Stimulated activated CD4-positive, alpha-beta T cell treated with anti-CD3 and anti-CD28 coated beads, Interleukin-4, amount 100 ng/mL, for 24 hours (primary cell): ENCODE data around the gene LURAP1L.

ENCODE experiments used
- DNase-seq: peaks from one replicate; pipeline ENCODE4 v3.0.0-alpha.2; 2020

Gene LURAP1L

DNA sequence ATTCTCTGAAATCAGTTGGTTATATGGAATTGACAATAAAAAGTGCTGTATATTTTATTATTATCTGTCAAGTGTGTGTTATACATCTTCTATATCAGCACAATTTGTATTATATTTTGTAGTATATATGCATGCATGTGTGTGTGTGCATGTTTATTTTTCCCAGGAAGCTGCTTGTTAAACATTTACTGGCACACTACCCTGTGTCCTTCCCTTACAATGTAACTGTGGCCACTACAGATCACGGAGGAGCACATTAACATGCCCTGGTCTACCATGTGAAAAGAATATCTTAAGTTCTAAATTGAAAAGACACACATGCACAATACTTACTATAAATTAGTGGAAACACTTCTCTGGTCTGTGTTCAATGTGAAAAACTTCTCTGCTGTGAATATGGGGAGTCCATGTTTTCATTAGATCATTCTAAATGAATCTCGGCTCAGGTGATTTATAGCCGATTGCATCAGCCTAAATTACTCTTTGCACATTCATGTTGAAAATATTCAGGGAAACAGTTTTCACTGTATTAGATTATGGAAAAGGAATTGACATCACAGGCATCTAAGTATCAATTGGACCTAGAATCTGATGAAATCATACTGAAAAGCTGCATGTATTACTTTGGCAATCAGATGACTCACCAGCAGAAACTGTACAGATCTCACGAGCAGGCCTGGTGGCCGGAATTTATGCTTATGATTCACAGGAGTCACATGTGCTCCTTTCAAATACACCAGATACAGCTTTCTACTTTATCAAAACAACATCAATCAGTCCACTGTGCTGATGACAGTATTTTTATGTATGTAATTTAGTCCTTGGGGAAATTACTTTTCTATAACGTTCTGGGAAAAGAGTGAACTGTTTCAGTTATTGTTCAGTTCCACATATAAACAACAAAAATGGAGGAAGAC is 39.4 kb downstream of the LURAP1L start:
- DNase-seq, result no peak

DNA sequence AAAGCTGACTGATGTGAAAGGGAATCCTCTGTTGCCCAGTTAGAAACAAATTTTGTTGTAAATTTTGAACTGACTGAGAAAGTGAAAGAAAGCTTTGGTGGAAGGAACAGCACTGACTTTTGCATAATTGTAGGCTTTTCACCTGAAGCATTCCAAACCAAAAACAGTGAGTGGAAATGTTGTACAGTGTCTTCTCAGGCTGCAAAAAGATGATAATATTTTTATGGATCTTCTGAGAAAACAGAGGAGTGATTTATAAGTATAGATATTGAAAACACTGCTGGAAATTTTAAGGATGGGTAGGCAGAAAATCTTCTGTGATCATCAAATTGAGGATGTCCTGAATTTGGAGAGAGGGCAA is 40.0 kb downstream of the LURAP1L start:
- DNase-seq, result no peak

DNA sequence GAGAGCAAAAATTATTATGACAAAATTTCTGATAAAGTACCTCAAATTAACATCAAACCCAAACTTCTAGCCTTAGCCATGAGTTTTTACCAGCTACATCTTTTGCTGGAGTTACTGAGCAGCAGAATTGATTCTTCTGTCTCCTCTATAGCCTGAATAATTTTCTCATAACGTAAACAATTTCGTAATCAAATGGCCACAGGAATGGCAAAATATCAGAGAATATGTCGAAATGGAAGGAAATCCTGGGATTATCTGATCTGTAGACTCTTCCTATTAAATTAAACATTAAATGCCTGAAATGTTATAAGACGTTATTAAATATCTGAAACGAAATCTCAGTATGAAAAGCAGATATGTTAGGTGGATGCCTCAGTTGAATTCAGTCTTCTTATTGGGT is 41.1 kb downstream of the LURAP1L start:
- DNase-seq, result no peak

DNA sequence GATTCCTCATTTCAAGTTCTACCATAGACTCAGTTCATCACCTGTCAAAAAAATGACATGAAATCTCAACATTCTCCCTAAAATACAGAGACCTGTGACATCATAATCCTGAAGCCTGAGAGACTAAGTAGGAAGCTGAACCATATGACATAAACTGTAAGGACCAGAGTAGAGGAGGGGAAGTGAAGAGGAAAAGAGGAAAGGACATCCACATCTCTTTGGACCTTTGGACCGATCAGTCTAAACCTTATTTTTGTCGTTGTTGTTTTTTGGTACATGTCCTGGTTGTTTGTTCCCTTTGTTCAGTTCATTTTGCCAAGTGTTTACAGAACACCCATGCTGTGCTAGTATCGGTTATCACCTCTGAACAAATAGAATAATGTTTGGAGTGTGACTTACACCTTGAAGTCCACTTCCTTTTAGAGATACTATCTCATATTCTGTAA is 41.9 kb downstream of the LURAP1L start:
- no peak for DNase-seq

DNA sequence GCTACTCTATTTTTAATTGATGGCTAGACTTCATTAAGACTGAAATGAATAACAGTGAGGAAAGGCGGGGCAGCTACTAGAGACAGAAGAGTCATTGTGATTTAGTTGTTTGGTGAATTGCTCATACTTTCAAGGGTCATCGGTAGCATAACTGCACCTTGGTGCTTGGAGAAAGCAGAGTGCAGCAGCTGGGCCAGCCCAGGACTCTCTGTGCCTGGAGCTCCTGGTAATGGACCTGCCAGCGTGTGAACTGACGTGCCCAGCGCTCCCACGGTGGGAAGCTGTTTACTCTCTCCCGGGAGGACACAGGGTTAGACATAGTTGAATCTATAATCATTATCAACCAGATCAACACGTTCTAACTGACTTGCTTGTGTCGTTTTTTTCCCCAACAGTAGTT is 42.9 kb downstream of the LURAP1L start:
- no peak for DNase-seq

DNA sequence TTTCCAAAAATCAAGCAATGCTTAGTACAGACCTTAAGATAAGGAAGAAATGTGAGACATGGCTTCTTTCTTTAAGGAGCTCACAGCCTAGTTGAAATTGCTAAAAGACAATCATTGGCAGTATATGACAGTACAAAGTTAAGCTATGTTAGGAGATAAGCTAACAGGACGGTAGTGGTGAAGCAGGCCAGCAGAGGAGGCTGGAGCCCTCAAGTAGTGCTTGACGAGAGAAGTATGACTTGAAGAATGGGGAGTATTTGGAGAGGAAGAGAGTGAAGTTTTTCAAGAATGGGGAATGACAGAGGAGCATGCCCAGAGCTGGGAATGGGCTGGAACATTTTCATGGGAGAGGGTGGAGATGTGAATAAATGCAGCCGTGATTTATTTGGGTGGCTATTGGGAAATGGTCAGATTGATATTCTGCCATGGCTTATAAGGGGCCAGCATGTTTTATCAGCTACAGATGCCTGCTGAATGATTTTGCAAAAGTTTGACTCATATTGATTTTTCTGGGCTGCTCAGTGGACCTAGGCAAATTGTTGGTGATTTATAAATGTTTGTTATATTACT is 43.7 kb downstream of the LURAP1L start:
- no peak for DNase-seq

DNA sequence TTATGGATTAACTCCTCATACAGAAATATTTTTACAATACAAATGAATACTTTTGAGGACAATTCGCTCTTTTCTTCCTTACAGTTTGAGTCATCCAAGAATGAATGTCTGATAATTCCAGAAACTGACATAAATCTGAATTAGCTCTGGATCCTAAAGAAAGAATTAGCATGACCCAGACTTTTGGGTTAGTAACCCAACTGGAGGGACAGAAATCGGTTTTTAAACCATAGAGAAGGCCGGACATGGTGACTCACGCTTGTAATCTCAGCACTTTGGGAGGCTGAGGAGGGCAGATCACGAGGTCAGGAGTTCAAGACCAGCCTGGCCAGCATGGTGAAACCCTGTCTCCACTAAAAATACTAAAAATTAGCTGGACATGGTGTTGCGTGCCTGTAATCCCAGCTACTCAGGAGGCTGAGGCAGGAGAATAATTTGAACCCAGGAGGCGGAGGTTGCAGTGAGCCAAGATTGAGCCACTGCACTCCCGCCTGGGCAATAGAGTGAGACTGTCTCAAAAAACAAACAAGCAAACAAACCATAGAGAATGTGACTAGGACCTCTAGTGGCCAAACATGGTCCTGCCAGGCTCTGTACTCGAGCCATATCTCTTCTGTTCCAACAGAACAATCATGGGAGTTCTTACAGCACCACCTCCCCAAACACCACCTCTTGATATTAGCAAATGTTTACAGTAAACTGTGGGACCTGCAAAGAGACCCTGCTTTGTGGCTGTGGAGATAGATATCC is 44.8 kb downstream of the LURAP1L start:
- DNase-seq, result no peak

DNA sequence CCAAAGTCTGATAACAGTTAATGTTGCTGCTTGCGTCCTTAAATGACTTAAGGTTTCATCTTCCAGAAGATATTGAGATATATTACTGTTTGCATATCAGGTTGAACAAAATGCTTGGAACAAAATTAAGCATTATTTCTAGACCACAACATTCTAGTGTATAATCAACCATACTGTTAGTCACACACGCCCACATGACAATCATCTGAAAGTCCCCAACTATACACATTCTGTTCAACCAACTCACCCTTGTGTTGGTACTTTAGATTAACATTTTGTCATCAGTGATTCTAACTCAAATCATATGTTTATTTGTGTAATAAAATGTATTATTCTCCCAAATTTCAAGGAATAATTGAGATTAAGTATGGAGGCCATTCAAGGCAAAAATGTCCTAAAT is 47.3 kb downstream of the LURAP1L start:
- DNase-seq, result no peak

DNA sequence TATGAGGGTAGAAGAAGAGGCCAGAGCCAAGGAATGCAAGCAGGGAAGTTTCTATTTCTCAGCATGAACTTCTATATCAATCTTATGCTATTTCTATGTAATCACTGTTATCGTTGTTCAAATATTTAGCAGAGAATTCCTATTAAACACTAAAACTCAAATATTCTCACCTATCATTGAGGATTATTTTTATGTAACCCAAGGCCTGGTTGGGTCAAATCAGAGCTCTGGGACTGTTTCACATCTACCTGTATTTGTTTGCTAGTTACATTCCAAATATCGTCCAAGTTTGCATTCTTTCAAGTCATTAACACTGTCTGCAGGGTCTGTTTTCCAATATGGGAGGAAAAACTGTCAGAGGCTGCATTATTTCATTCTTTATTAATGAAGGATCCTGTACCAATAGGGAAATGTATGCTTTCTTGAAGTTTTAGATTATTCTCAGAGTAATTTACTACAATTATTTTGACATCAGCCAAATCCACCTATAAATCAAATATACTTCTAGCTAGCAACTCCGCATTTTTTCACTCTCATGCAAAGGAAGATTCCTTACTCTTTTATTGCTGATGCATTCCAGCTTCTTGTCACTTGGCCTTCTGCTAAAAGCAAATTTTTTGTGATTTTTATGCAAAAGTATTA is 52.2 kb downstream of the LURAP1L start:
- no peak for DNase-seq

DNA sequence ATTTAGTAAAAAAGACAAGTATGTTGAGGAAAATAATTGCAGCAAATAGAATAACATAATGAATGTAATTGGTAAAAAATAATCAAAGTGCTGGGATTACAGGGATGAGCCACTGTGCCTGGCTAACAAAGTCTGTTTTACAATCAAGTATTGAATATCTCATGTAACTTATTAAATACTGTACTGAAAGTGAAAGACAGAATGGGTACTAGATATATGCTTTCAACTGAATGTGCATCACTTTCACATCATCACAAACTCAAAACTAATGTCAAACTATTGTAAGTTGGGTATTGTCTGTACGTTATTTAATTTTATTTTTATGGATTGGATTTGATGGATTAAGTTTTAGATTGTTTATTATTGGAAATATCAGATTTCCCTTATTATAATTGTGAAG is 58.9 kb downstream of the LURAP1L start:
- DNase-seq, result no peak

DNA sequence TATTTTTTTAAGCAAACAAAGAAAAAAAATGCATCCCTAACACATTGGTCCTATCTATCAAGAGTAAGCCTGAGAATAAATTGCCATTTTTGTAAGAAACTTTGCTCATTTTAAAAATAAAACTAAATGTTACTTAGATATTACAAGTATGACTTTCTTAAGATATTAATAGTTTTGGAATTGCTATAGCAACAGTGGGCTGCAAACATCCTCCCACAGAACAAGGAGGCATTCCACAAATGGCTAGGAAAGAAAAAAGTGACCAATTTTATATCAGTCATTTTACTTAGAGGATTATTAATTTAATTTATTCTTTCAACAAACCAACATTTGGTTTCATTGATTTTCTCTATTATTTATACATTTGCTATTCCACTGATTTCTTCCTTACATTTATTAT is 63.7 kb downstream of the LURAP1L start:
- no peak for DNase-seq

DNA sequence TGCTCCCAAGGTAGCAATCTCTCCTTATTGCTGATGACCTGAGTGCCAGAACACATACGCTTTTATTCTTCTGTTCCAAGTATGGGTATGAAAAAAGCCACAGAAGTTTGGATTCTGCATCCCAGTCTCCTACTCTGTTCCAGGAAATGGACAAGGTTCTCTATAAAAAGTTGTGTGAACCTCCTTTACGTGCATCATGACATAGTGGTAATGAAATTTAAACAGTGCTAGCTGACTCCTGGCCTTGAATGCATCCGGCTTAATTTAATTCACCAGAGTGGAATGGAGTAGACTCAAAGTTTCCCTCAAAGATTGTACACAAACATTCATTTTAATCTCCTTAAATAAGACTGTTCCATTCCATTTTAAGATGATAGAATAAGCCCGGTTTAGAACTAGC is 68.9 kb downstream of the LURAP1L start:
- no peak for DNase-seq

DNA sequence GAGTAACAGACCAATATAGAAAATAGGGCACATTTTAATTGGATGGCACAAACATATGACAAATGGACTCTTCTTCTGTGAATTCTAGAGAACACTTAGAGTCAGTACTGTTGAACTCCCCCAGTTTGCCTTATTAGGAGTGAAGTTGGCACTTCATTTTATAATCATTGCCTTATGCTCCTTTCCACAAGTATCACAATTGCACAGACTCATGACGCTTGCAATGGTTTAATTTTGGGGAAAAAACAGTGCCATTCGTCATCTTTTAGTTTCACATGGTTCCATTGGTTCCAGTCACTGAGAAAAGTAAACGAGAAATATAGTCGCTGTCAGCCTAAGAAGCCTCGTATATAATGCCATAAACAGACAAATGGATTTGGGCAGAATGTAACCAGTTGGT is 71.2 kb downstream of the LURAP1L start:
- no peak for DNase-seq

DNA sequence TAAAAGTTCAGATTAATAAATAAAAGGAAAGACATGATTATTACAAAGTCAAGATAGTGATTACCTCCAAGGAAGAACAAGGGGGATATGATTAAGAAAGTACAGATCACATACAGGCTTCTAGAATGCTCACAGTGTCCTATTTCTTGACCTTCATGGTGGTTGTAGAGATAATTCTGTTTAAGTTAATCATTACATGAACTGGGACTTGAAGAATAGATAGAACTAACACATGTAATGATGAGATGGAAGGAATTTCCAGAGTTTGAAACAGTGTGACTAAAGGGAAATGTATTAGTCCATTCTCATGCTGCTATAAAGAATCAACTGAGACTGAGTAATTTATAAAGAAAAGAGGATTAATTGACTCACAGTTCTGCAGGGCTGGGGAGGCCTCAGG is 72.7 kb downstream of the LURAP1L start:
- no peak for DNase-seq

DNA sequence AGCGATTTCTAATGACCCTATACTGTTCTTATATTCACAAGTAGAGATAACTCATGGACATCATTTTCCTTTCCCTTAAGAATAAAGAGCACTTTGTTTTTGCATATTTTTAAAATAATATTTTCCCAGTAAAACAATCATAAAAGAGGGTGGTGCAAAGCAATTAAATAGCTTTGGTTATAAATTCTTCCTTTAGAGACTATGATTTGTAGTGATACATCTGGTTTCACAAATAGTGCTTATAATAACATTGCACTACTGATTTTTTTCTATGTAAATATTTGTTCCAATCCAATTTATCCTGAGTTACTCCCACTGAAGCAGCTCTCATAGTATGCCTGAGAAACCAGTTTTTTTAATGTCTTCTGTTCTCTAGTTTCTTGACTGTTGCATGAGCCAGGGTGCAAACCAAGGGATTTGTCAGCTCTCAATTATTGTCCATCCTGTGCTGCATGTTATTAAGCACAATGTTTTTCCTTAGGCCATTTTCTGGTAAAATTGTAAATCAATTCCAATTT is 74.7 kb downstream of the LURAP1L start:
- no peak for DNase-seq

DNA sequence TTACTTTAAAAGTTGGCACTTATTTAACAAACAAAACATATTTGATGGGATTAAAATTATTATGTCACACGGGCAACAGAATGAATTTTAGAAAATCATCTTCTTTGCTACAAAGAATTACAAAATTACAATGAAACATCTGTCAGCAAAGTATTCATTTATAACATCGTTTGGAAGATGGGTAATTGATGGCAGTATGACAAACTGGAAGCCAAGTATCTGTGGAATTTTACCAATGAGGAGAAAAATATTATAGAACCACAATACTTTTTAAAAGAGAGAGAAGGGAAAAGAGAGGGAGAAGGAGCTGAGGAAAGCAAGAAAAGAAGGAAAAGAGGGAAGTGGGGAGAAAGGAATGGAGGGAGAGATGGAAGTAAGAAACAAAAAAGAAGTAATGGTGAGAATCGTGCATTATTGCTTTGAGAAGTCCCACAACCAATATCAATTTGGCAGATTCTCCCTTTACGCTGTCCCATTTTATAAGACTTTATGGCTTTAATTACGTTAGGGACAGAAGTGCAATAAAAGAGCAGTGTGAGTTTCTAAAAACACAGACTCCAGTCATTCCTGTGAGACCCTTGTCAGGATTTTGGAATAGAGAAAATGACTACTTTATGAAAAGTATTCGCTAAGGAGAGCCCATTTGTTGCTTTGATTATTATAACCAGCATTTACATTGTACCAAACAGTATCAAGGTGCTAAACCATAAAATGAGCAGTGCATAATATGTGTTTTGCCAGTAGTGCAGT is 76.7 kb downstream of the LURAP1L start:
- DNase-seq, result no peak

DNA sequence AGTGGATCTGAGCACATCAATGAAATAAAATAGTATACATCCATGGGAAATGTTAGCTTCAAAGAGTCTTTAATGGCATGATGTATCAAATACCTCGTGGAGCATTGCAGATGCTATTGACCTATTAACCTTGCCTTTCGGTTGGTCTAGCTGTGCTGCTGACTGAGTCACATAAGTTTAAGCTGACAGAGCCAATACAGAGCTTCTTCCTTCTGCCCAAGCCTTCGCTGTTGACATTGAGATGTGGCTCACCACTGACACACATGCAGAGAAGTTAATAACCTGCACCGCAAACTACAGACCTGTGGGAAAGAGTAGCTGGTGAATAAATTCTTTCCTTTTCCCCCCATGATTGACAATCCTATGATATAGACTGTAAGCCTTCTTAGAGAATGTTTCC is 78.2 kb downstream of the LURAP1L start:
- DNase-seq, result no peak

DNA sequence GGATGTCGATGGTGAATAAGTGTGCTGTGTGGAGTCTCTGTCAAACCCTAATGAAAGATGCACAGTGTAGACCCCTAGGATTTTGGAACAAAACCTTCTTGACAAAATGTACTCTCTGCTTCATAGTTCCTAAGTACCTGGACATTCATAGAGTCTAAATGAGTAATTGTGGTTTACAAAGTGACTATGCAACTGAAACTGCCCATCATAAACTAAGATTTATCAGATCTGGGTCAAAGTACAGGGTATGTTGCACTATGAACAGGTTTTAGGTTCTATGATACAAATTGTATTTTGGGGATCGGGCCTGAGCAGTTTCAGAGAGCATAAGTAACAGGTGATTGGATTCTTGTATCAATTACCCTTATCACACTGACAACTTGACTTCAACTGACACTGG is 79.4 kb downstream of the LURAP1L start:
- no peak for DNase-seq

DNA sequence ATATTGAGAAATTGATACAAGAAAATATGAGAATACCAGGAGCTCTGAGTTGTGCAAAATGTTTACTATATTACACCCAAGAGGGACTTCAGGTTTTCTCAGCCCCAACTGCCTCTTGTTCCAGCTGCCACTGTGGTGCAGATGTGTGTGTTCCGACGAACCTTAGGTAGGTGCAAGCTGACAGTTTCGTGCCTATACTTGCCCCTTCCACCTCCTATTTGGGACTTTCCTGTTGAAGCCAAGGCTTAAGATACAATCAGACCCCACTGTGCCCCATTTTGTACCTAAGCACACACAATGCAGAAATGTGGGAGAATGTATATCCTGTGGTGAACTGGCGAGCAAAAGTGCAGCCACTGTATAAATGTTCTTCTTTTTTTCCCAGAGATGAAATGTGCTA is 80.2 kb downstream of the LURAP1L start:
- no peak for DNase-seq

DNA sequence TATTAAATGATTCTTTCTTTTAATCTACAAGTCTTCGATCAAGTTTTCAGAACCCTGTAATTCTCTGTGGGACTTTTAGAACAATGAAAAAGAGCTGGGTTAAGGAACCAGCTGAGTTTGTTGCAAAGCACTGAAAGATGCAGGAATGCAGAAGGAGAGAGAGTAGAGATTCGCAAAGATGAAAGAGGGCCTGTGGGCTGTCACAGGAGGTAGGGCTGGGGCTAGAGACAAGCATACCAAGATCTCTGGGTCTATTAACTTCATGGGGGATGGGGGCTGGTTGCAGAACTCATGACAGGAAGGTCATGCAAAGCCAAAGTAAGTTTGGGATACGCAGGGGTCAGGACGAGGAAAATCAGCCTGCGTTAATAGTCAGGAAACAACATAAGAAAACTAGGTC is 81.8 kb downstream of the LURAP1L start:
- no peak for DNase-seq

DNA sequence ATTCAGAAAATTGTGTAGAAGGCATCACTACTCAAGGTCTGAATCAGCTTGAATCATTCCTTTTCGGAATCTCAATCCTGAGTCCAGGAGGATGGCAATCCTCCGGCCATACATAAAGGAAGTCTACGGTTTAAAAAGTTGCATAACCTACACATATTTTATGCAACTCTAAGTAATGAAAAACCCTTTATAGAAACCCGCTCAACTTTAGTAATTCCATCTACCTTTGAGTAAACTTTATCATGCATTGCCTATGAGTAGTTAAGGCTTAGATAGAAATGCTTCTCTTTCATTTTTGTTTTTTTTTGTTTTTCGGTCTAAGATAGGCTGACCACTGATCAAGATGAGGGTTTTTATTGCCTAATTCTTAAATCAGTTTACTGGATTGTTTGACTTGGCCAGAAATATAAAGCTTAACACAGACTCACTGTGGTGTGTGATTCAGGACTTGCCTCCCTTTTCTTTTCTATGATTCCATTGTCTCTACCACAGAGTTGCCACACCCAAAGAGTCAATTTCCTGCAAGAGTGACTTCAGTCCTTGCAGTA is 85.0 kb downstream of the LURAP1L start:
- no peak for DNase-seq

DNA sequence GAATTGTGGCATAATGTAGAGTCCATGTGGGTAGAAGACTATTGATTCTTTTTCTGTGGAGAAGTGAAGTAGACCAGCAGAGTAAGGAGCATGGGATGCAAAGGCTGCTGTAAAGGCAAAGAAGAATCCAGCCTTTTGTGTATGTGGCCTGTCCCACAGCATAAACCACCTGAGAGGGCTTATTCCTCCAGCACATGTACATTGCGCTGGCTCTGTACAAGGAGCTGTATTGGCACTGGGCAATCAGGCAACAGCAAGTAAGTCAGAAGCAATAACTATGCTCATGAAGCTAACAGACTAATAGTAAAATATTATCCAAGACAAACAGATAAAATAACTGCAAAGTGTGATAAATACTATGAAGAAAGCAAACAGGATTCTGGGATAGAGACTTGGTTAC is 86.2 kb downstream of the LURAP1L start:
- DNase-seq, result no peak
